Umbilical cord (tissue), 2 donors: ENCODE data around the gene MYL5. TPM values are rescaled to one million over a fixed set of nuclear protein-coding genes. Genes with fewer than 3 reads are reported as not detected.
"Not testable (repeated sequence)": the region's sequence is repeated elsewhere in the genome, so short reads cannot be mapped to it uniquely, and the experiment has no call there.

Experiments used
- DNase-seq: peaks from one replicate; pipeline ENCODE4 v3.0.0-alpha.2; 2015; ENCODE audit warnings: low spot score
- total RNA-seq: library from RNA; depleted of rRNA; stranded (reverse); fragments of >200 nt; gene quantifications from one replicate; pipeline ENCODE4 v1.2.3, GENCODE V29; 2014; ENCODE audit warnings: low replicate concordance; ENCODE audit not compliant: insufficient read depth

MYL5 gene
- total RNA-seq, 1 donor from 2014 or later: 10.1 TPM

- DNase-seq: no peak
These were observed 10.4 kb downstream of the MYL5 start for GRCh38 chr4:684623-685327.

GRCh38 chr4:685679-686412 lies 11.5 kb downstream of the MYL5 start:
- DNase-seq: no peak

GRCh38 chr4:686413-687040 lies 12.2 kb downstream of the MYL5 start:
- DNase-seq: no peak

GRCh38 chr4:687048-687970 lies 13.0 kb downstream of the MYL5 start:
- DNase-seq: peak; percentile 66

- DNase-seq: no peak
These were observed 13.9 kb downstream of the MYL5 start for GRCh38 chr4:687971-688853.

- no peak for DNase-seq
These were observed 14.7 kb downstream of the MYL5 start, which contains the start of gene SLC49A3 for GRCh38 chr4:688854-689681. SLC49A3 (minus strand) TSS chr4:689151; CDS start chr4:689127, 24 bp downstream.

GRCh38 chr4:689723-690122 lies 15.4 kb downstream of the MYL5 start:
- DNase-seq: no peak

GRCh38 chr4:692771-693554 lies 18.6 kb downstream of the MYL5 start:
- no peak for DNase-seq

GRCh38 chr4:694341-694940 lies 20.1 kb downstream of the MYL5 start:
- not testable (repeated sequence) for DNase-seq

GRCh38 chr4:699816-700580 lies 25.7 kb downstream of the MYL5 start:
- no peak for DNase-seq

GRCh38 chr4:700587-701264 lies 26.4 kb downstream of the MYL5 start:
- no peak for DNase-seq

GRCh38 chr4:702618-703048 lies 28.3 kb downstream of the MYL5 start:
- no peak for DNase-seq

GRCh38 chr4:703336-704197 lies 29.2 kb downstream of the MYL5 start:
- no peak for DNase-seq

- no peak for DNase-seq
These were observed 30.0 kb downstream of the MYL5 start for GRCh38 chr4:704198-704891.

GRCh38 chr4:704971-705277 lies 30.6 kb downstream of the MYL5 start:
- no peak for DNase-seq
